Measurements from ENCODE around the gene MXD4. TPM values are rescaled to one million over a fixed set of nuclear protein-coding genes. Genes with fewer than 3 reads are reported as not detected.
"Not testable (repeated sequence)": the region's sequence is repeated elsewhere in the genome, so short reads cannot be mapped to it uniquely, and the experiment has no call there.

Gene MXD4
- polyA plus RNA-seq, 1 of the 3 experiments (the other 2 are of a cell fraction): 38.6 TPM

DNA sequence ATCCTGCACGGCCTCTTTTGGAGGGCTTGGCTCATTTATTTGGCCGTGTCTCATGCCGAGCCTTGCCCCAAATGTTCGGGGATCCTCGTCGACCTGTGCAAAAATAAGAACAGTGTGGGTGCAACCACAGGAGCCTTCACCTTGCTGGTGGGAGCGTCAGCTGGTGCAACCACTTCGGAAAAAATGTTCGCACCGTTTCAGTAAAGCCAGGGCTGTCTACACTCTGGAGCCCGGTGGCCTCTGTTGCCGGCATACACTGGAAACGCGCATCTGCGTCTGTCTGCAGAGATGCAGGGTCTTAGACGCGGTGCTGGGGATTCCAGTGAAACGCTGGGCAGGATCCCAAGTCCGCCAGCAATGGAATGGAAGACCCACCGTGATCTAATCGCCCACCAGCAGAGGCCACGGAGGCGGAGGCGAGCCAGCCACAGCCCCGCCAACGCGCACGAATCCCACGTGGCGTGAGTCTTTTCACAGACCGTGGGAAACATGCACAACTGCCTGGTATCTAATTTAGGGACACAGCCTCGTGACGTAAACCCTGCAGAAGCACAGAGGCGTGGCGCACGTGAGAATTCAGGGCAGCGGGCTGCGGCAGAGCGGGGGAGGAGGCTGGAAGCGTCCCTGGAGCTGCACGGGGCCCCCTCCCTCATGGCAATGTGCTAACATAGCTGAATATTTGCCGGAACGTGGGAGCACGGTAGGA is 13.8 kb upstream of the MXD4 start:
- no peak overlapping the region for H3K27ac ChIP-seq (ENCODE audit: low read depth in 2 of 2, low read length in 1 of 2)
- no peak overlapping the region for H3K9ac ChIP-seq
- no peaks in the 10 kb centered on the region for H3F3A ChIP-seq (replicated peaks; ENCODE audit: insufficient read depth)
- ChIA-PET CTCF (no interaction called here), POLR2A (no interaction called here)
- H3K4me1 ChIP-seq (ENCODE audit: control insufficient read depth in 1 of 2, insufficient read depth in 2 of 2, low read depth in 1 of 2, low read length in 1 of 2): peaks cover 0 to 23% of the 10 kb centered on the region in 2 experiments; a peak in 1 of 4 replicates
- H3K79me2 ChIP-seq (ENCODE audit: insufficient read depth): no peaks in the 10 kb centered on the region
- no peak overlapping the region for H3K4me2 ChIP-seq
- no peak overlapping the region for H3K4me3 ChIP-seq (ENCODE audit: low read depth in 2 of 2, low read length in 1 of 2)
- H3K9me3 ChIP-seq: no peaks in the 10 kb centered on the region
- no peaks in the 10 kb centered on the region for H3K27me3 ChIP-seq (ENCODE audit: insufficient read depth)
- no peaks in the 10 kb centered on the region for H4K20me1 ChIP-seq (ENCODE audit: insufficient read depth)
- TF ChIP-seq JUND (IDR thresholded peaks at IDR 0.05): no peak
- TF ChIP-seq NFIC (IDR thresholded peaks at IDR 0.05; ENCODE audit: borderline replicate concordance): no peak
- no peak overlapping the region for H2AFZ ChIP-seq (ENCODE audit: low read depth)
- DNase-seq: no peak
- H3K9me2 ChIP-seq: no peaks in the 10 kb centered on the region
- H3K36me3 ChIP-seq (replicated peaks in 1 of 2; ENCODE audit: control insufficient read depth in 1 of 2, insufficient read depth in 2 of 2, low read length in 1 of 2): no peaks in the 10 kb centered on the region
- WGBS (ENCODE audit: low lambda C conversion rate): 90% methylated on average over 39 of the region's 44 CpGs

DNA sequence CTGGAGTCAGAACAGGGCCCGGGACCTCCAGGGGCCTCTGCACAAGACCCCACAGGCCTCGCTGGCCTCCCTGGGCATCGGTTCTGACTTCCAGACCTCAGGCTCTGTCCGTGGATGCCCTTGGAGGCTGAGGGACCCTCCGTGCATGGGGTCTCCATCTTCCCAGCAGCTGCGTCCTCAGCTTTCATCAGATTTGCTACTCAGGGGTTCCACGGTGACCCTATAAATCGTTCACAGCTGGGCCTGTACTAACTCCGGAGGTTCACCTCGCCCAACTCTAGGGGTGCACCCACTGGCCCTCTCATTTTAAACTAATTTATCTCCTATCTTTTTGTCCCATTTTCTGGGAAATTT is 13.1 kb upstream of the MXD4 start:
- H3K9me2 ChIP-seq; DNase-seq; H3K4me2 ChIP-seq; H3K36me3 ChIP-seq (replicated peaks in 1 of 2; ENCODE audit: control insufficient read depth in 1 of 2, insufficient read depth in 2 of 2, low read length in 1 of 2); H3K79me2 ChIP-seq (ENCODE audit: insufficient read depth); H3K9ac ChIP-seq; H3K4me3 ChIP-seq (ENCODE audit: low read depth in 2 of 2, low read length in 1 of 2); H3F3A ChIP-seq (replicated peaks; ENCODE audit: insufficient read depth); H3K9me3 ChIP-seq; H3K27ac ChIP-seq (ENCODE audit: low read depth in 2 of 2, low read length in 1 of 2); H3K27me3 ChIP-seq (ENCODE audit: insufficient read depth); H2AFZ ChIP-seq (ENCODE audit: low read depth); POLR2A ChIA-PET; H4K20me1 ChIP-seq (ENCODE audit: insufficient read depth): not testable (repeated sequence)
- CTCF ChIA-PET: interaction anchor here (1.2 kb wide), 1 partner anchor 41 kb away, joined by 3 read pairs; no protein-coding TSS in a partner anchor
- WGBS (ENCODE audit: low lambda C conversion rate): 83% methylated on average over 10 of the region's 10 CpGs
- peaks cover 0 to 26% of the 10 kb centered on the region in 2 experiments; a peak in 1 of 4 replicates for H3K4me1 ChIP-seq (ENCODE audit: control insufficient read depth in 1 of 2, insufficient read depth in 2 of 2, low read depth in 1 of 2, low read length in 1 of 2)

DNA sequence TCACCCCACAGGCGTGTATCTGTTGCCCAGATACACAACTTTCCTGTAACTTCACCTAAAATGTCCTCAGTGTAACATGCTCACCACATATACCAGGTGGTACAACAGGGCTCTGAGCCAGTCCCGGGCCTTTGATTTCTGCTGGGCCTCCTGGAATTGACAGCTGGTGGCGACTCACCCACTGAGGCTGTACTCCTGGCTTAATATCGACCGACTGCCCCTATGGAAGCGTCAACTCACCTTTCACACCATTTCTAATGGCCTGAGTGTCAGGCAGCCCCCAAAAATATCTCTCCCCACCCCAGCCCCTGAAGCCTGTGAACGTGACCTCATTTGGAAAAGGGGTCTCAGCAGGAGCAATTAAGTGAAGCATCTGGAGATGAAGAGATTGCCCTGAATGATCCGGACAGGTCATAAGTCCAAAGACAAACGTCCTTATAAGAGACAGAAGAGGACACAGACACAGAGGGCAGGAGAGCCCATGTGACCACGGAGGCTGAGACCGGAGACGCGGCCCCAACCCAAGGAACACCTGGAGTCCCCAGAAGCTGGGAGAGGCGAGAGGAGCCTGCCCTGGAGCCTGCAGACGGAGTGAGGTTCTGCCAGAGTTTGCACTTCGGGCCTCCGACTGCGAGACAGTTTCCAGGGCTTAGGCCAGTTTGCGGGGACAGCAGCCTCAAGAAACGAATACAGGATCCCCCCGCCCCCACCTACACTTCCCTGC is 12.6 kb upstream of the MXD4 start:
- Histone ChIP-seq H3K27ac (ENCODE audit: low read depth in 2 of 2, low read length in 1 of 2) (no peak overlapping the region; a peak in 1 of 4 replicates), H2AFZ (ENCODE audit: low read depth) (no peak overlapping the region), H3K4me2 (no peak overlapping the region), H3K4me3 (ENCODE audit: low read depth in 2 of 2, low read length in 1 of 2) (no peak overlapping the region), H4K20me1 (ENCODE audit: insufficient read depth) (no peaks in the 10 kb centered on the region), H3K9ac (no peak overlapping the region), H3K27me3 (ENCODE audit: insufficient read depth) (no peaks in the 10 kb centered on the region), H3K36me3 (replicated peaks in 1 of 2; ENCODE audit: control insufficient read depth in 1 of 2, insufficient read depth in 2 of 2, low read length in 1 of 2) (no peaks in the 10 kb centered on the region), H3F3A (replicated peaks; ENCODE audit: insufficient read depth) (no peaks in the 10 kb centered on the region), H3K79me2 (ENCODE audit: insufficient read depth) (no peaks in the 10 kb centered on the region), H3K9me2 (no peaks in the 10 kb centered on the region), H3K9me3 (no peaks in the 10 kb centered on the region), H3K4me1 (ENCODE audit: control insufficient read depth in 1 of 2, insufficient read depth in 2 of 2, low read depth in 1 of 2, low read length in 1 of 2) (peaks cover 0 to 31% of the 10 kb centered on the region in 2 experiments; a peak in 1 of 4 replicates)
- 61% methylated on average over 12 of the region's 21 CpGs for WGBS (ENCODE audit: low lambda C conversion rate)
- TF ChIP-seq GATA2 (CRISPR knock-in tag; IDR thresholded peaks at IDR 0.05): peak; percentile 74
- TF ChIP-seq, protein P1, sequence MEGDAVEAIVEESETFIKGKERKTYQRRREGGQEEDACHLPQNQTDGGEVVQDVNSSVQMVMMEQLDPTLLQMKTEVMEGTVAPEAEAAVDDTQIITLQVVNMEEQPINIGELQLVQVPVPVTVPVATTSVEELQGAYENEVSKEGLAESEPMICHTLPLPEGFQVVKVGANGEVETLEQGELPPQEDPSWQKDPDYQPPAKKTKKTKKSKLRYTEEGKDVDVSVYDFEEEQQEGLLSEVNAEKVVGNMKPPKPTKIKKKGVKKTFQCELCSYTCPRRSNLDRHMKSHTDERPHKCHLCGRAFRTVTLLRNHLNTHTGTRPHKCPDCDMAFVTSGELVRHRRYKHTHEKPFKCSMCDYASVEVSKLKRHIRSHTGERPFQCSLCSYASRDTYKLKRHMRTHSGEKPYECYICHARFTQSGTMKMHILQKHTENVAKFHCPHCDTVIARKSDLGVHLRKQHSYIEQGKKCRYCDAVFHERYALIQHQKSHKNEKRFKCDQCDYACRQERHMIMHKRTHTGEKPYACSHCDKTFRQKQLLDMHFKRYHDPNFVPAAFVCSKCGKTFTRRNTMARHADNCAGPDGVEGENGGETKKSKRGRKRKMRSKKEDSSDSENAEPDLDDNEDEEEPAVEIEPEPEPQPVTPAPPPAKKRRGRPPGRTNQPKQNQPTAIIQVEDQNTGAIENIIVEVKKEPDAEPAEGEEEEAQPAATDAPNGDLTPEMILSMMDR (IDR thresholded peaks at IDR 0.05): no peak
- CTCF ChIA-PET: interaction anchor here (1.2 to 1.4 kb wide), 2 partner anchors 41 to 55 kb away, joined by 3 to 5 read pairs; no protein-coding TSS in a partner anchor
- POLR2A ChIA-PET: no interaction called here
- peak; percentile 68 for DNase-seq

Measured in SK-N-SH (cell line).